CD4-positive, alpha-beta T cell treated with Interleukin-6 at 100 ng/mL for 8 hours (primary cell): ENCODE data around the gene SPEM1.

Experiments used
- DNase-seq: peaks from one replicate; pipeline ENCODE4 v3.0.0-alpha.2; 2020; ENCODE audit warnings: mixed read lengths, low spot score

SPEM1 gene, protein sequence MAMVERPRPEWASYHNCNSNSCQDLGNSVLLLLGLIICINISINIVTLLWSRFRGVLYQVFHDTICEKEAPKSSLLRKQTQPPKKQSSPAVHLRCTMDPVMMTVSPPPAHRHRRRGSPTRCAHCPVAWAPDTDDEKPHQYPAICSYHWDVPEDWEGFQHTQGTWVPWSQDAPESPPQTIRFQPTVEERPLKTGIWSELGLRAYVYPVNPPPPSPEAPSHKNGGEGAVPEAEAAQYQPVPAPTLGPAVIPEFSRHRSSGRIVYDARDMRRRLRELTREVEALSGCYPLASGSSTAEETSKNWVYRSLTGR

DNA sequence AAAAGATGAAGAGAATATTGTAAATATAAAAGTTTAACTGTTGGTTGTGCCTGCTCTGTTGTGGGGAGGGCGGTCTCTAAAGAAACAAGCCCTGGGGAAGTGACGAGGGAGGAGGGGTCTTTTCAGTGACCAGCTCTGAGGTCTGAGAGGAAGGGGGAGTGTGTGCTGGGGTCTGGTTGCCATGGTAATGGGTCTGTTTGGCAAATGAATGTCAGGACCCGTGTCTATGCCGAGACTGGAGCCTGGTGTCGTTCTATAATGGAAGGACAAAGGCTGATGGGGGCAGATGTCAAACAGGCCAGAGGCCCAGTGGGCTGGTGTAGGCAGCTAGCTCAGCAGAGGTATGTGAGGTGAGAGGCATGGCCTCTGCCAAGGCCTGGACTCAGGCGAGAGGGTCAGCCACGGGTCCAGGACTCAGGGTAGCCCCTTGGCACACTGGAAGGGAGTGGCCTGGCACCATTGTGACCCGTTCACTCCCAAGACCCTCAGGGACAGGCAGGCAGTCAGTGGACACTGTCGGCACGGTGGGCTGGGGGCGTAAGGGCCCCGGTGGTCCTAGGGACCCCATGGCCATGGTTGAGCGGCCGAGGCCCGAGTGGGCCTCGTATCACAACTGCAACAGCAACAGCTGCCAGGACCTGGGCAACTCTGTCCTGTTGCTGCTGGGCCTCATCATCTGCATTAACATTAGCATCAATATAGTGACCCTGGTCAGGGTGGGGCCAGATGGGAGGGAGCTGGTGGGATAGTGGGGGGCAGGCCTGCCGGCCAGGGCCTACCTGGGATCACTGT lies at the start of gene SPEM1:
SPEM1 (plus strand) TSS at position 506 of the 792 bp plus-strand sequence; CDS start at position 567, 61 bp downstream.
- no peak for DNase-seq

- no peak for DNase-seq
Observed at GRCh38 chr17:7370853-7371252, 49.3 kb upstream of the SPEM1 start.

DNA sequence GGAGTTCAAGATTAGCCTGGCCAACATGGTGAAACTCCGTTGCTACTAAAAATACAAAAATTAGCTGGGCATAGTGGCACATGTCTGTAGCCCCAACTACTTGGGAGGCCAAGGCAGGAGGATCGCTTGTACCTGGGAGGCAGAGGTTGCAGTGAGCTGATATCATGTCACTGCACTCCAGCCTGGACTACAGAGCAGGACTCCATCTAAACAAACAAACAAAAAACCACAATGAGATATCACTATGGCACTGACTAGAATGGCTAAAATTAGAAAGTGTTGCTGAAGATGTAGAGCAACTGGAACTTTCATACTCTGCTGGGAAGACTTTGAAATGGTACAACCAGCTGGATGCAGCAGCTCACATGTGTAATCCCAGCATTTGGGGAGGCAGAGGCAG lies 45.8 kb upstream of the SPEM1 start:
- no peak for DNase-seq

DNA sequence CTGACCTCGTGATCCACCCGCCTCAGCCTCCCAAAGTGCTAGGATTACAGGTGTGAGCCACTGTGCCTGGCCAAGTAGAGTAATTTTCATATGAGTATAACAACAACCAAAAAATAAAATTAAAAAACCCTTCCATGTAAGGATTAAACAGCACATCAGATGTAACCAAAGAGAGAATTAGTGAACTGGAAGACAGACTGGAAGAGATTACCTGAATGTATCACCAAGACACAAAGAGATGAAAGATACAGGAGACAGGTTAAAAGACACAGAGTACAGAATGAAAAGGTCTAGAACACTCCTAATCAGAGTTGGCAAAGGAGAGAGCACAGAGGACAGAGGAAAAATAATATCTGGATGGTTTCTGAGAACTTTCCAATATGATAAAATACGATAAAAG lies 41.0 kb upstream of the SPEM1 start:
- DNase-seq, result no peak

GRCh38 chr17:7380321-7380720 lies 39.8 kb upstream of the SPEM1 start:
- DNase-seq, result no peak

DNA sequence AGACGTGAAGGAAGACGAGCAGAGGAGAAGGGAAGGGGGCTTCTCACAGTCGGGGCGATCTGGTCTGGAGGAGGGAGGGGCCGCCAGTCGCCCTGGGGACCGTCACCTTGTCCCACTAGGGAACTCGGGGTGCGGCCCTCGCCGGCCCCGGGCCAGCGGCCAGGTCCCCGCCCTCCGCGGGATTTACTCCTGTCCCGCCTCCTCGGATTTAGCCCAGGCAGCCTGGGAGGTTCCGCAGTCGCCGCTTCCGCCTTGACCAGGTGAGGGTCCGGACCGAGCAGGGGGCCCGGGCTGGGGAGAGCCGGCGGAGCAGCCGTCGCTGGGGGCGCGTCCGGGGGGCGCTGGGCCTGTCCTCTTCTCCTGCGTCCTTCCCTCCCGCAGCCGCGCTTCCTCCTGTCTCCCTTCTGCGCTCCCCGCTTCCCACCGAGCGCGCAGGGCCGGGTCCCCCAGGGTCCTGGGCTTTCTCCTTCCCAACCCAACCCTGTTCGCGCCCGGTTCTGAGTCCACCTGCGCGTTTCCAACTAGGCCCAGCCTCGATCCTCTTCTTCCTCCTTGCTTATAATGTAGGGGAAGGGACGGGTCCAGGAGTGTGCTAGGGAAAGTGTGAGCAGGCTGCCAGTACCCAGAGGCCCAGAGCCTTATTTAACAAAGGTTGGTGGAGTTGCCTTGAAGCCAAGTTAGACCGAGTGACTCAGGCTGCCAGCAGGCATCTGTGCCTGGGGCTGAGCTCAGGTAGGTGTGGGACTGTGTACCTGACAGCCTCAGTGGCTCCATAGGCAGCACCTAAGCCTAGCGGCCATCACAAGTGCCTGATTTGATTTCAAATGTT lies 39.1 kb upstream of the SPEM1 start, which contains the start of gene TNK1:
TNK1 (plus strand) TSS at position 235 of the 829 bp plus-strand sequence. CDS start 1,838 bp downstream, outside the sequence.
- no peak for DNase-seq

DNA sequence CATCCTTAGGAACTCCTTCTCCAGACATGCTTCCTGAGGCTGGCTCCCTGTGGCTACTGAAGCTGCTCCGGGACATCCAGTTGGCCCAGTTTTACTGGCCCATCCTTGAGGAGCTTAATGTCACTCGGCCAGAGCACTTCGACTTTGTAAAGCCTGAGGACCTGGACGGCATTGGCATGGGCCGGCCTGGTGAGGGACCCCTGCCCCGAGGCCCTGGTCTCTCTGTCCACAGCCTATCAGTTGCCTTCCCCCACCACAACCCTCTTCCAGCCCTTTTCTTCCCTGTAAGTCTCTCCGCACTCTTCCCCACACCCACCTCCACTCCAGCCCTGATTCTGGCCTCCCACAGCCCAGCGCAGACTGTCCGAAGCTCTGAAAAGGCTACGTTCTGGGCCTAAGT lies 37.2 kb upstream of the SPEM1 start:
- DNase-seq, result no peak

DNA sequence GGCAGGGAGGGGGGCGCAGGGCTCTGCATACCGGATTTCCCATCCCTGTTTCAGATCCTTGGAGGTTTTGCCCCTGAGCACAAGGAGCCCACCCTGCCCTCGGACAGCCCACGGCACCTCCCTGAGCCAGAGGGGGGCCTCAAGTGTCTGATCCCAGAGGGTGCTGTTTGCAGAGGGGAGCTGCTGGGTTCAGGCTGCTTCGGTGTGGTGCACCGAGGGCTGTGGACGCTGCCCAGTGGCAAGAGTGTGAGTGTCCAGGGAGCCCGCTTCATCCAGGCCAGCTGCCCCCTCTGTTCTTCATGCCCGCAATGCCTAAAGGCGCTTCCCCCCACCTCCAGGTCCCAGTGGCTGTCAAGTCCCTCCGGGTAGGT lies 36.8 kb upstream of the SPEM1 start:
- no peak for DNase-seq

DNA sequence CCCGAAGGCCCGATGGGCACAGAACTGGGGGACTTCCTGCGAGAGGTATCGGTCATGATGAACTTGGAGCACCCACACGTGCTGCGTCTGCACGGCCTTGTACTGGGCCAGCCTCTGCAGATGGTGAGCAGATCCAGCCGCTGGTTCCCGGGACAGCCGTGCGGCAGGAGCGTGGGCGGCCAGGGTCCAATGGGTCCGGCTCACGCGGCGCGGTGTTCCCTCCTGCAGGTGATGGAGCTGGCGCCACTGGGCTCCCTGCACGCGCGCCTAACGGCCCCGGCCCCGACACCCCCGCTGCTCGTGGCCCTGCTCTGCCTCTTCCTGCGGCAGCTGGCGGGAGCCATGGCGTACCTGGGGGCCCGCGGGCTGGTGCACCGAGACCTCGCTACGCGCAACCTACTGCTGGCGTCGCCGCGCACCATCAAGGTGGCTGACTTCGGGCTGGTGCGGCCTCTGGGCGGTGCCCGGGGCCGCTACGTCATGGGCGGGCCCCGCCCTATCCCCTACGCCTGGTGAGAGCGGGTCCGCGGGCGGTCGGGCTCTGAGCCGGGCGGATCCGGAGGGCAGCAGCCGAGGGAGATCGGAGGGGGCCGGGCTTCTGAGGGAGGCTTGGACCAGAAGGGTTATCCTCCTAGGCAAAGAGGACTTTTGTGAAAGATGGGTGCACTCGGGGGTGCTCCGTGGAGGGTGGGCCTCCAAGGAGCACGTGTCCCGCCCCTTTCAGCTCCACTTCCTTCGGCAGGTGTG lies 36.2 kb upstream of the SPEM1 start:
- peak; percentile 80 for DNase-seq

- DNase-seq, result no peak
Observed at GRCh38 chr17:7384489-7385081, 35.5 kb upstream of the SPEM1 start.

- DNase-seq, result no peak
Observed at GRCh38 chr17:7388856-7389255, 31.3 kb upstream of the SPEM1 start.

GRCh38 chr17:7389924-7390910 lies 29.9 kb upstream of the SPEM1 start:
- no peak for DNase-seq

DNA sequence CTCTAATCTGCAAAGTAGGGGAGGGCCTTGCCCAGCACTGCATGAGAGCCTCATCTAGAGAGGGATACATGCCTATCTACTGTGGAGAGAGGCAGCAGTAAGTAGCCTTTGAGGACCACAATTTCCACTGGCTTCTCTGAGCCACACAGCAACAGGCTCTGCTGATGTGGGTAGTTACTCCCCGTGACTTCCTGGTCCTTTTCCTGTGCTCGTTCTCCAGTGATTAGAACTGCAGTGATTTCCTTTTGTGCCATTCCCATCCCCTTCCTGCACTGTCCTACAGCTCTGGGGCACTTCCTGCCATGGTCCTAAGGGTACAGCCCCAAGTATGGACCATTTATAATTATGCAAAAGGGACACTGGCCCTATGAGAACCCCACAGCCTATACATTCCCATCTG lies 28.8 kb upstream of the SPEM1 start:
- DNase-seq, result no peak

DNA sequence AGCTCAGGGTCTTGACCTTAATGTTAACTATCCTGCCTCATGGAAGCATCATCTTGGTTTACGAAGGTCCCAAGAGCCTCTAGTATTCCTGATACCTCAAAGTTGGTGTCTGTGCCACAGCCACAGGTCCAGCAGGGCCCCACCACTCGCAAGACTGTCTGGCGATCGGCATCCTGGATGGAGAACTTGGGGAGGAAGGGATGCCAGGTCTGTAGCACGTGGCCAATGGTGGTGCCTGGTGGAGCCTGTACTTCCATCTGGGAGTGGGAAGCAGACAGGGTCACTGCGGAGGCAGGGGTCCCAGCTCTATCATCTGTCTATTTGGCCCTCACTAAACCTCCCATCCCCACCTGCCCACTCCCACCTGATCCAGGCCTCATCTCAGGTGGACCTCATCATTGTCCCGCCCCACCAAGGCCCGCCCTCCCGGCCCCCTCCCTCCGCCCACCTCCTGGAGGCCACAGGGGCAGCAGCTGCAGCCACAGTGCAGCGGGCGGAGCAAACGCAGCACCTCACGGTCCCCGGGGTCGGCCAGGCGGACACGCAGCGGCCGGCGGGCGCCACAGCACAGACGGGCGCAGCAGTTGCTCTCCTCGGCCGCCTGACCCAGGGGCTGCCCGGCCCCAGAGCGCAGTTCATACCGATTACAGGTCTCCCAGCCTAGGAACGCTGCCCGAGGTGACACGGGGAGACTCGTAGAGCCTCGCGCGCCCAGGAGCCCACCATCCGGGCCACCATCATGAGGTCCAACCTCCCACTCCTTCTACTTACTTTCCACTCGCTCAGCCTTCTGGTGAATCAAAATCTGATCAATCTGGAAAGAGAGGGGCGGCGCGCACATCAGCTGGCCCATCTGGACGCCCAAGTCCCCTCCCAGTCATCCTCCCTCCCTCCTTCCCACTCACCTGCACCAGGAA lies 27.2 kb upstream of the SPEM1 start:
- no peak for DNase-seq

- peak; percentile 59 for DNase-seq
Observed at GRCh38 chr17:7393613-7394451, 26.3 kb upstream of the SPEM1 start.

DNA sequence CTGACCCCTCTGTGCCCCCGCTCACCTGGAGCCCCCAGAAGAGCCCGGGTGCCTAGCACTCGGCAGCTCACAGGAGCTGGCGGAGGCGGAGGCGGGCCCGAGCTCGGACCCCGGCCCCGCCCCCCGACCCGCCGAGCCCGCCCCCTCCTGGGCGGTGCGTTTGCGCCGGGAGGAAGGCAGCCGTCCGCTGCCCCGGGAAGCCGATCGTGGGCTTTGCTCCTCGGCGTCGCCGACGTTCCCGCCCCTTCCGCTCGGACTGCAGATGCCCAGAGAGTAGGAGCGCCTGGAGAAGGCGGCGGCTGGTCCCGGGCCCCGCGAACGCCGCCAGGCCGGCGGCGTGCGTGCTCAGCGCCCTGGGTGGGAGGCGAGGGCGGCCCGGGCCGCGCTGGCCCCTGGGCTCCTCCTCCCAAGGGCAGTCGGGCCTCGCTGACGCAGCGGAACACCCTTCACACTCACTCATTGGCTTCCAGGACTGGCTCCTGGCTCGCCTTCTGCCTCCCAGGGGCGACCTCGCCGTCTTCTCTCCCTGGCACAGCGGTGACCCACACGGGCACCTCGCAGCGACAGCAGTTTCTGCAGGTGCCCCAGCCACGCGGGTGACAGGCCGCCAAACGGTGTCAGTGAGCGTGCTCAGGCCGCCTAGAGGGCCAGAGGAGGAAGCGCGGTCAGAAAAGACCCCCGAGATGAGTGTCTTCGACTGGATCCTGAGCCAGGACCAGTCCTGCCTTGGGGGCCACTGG lies 25.5 kb upstream of the SPEM1 start, which contains the start of gene PLSCR3:
PLSCR3 (minus strand) TSS at position 74 of the 740 bp plus-strand sequence. CDS start 415 bp downstream, outside the sequence.
- DNase-seq, result peak; percentile 76

- DNase-seq, result no peak
Observed at GRCh38 chr17:7396147-7396546, 24.0 kb upstream of the SPEM1 start.
